Activated naive CD8-positive, alpha-beta T cell treated with anti-CD3 and anti-CD28 coated beads, Interleukin-2, amount 10 ng/mL, durations not matched to agents 7 days and 5 days (primary cell): ENCODE data around the gene P2RY11. TPM values are rescaled to one million over a fixed set of nuclear protein-coding genes. Genes with fewer than 3 reads are reported as not detected.

Experiments
- total RNA-seq, 2 experiments: library from RNA; stranded (reverse); gene quantifications; one replicate each; pipeline ENCODE4 v1.2.3, GENCODE V29; 2021

Gene P2RY11
- total RNA-seq, 2 experiments from 2014 or later = 51.8 to 53.6 TPM

Other genes starting within 250 kb of the P2RY11 start
- 10 to 100 TPM; 17.3 to 17.9 TPM for gene OLFM2, start 175.2 kb upstream of the P2RY11 start, total RNA-seq
- gene COL5A3, start 101.2 kb upstream of the P2RY11 start, total RNA-seq = under 1 TPM; 0.08 to 0.17 TPM
- gene RDH8, start 98.2 kb upstream of the P2RY11 start, total RNA-seq = not detected
- gene SHFL, start 25.4 kb upstream of the P2RY11 start, total RNA-seq = 100 to 1,000 TPM; 118 to 126 TPM
- gene ANGPTL6, start 9.0 kb upstream of the P2RY11 start, total RNA-seq = 1 to 10 TPM; 3.8 to 4.7 TPM
- 100 to 1,000 TPM; 104 to 112 TPM for gene PPAN, start 5.3 kb upstream of the P2RY11 start, total RNA-seq
- 100 to 1,000 TPM; 262 to 264 TPM for gene EIF3G, start 8.2 kb downstream of the P2RY11 start, total RNA-seq
- 100 to 1,000 TPM; 347 to 384 TPM for gene DNMT1, start 83.3 kb downstream of the P2RY11 start, total RNA-seq
- 1 to 10 TPM; 6.4 to 7.1 TPM for gene S1PR2, start 119.6 kb downstream of the P2RY11 start, total RNA-seq
- 10 to 100 TPM; 55.8 to 59.9 TPM for gene MRPL4, start 140.5 kb downstream of the P2RY11 start, total RNA-seq
- 10 to 100 TPM in 1 of 2 experiments, 1 to 10 TPM in 1; 9.5 to 11.7 TPM for gene ICAM1, start 159.4 kb downstream of the P2RY11 start, total RNA-seq
- gene ICAM4, start 175.3 kb downstream of the P2RY11 start, total RNA-seq = 1 to 10 TPM; 1.2 to 1.7 TPM
- under 1 TPM; 0.62 to 0.83 TPM for gene ICAM5, start 178.3 kb downstream of the P2RY11 start, total RNA-seq
- 1 to 10 TPM; 3.9 to 5.0 TPM for gene ZGLP1, start 198.1 kb downstream of the P2RY11 start, total RNA-seq
- 1 to 10 TPM; 7.6 to 9.4 TPM for gene FDX2, start 204.3 kb downstream of the P2RY11 start, total RNA-seq
- gene RAVER1, start 221.8 kb downstream of the P2RY11 start, total RNA-seq = 10 to 100 TPM; 77.9 to 78.5 TPM
- gene ICAM3, start 227.9 kb downstream of the P2RY11 start, total RNA-seq = 100 to 1,000 TPM; 182 to 189 TPM